Neural progenitor cell (in vitro differentiated cells): ENCODE data around the gene TAX1BP3.

Source experiments
- EZH2 ChIP-seq: fragments of 200-600 bp; sonication (generic); IDR thresholded peaks from 2 replicates; pipeline ENCODE4 v1.6.1; 2017; ENCODE audit warnings: antibody characterized with exemption, mild to moderate bottlenecking, moderate library complexity
- EZH2phosphoT487 ChIP-seq: fragments of 200-600 bp; sonication (generic); IDR thresholded peaks from 2 replicates; pipeline ENCODE4 v1.6.1; 2017; ENCODE audit warnings: antibody characterized with exemption
- TF ChIP-seq, protein P1 (sequence below): fragments of 200-600 bp; sonication (generic); IDR thresholded peaks from 2 replicates; pipeline ENCODE4 v1.5.1; 2017; ENCODE audit warnings: antibody characterized with exemption, mild to moderate bottlenecking

DNA sequence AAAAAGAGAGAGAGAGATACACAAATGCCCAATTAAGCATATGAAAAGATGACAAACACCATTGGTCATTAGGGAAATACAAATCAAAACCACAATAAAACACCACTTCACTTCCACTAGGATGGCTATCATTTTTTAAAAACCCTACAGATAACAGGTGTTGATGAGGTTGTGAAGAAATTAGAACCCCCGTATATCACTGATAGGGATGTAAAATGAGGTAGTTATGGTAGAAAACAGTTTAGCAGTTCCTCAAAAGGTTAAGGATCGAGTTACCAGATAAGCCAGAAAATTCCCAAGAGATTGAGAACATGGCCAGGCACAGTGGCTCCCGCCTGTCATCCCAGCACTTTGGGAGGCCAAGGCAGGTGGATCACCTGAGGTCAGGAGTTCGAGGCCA, 24.8 kb upstream of the TAX1BP3 start:
- no peak for TF ChIP-seq EZH2
- TF ChIP-seq, protein P1, sequence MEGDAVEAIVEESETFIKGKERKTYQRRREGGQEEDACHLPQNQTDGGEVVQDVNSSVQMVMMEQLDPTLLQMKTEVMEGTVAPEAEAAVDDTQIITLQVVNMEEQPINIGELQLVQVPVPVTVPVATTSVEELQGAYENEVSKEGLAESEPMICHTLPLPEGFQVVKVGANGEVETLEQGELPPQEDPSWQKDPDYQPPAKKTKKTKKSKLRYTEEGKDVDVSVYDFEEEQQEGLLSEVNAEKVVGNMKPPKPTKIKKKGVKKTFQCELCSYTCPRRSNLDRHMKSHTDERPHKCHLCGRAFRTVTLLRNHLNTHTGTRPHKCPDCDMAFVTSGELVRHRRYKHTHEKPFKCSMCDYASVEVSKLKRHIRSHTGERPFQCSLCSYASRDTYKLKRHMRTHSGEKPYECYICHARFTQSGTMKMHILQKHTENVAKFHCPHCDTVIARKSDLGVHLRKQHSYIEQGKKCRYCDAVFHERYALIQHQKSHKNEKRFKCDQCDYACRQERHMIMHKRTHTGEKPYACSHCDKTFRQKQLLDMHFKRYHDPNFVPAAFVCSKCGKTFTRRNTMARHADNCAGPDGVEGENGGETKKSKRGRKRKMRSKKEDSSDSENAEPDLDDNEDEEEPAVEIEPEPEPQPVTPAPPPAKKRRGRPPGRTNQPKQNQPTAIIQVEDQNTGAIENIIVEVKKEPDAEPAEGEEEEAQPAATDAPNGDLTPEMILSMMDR, result no peak
- TF ChIP-seq EZH2phosphoT487, result no peak
